SU-DHL-6 (cell line): Measurements from ENCODE around the gene MAPKAPK3.

Experiments
- EZH2phosphoT487 ChIP-seq: fragments of 200-600 bp; sonication (generic), shearing (Covaris generic); conservative IDR thresholded peaks from 2 replicates; pipeline ENCODE4 v1.6.1; 2018; ENCODE audit warnings: mild to moderate bottlenecking, antibody characterized with exemption, low read length, moderate library complexity, mixed read lengths
- TF ChIP-seq, protein P1 (sequence below): fragments of 200-600 bp; sonication (generic); IDR thresholded peaks from one replicate; pipeline ENCODE4 v1.5.1; 2017; ENCODE audit warnings: antibody characterized with exemption, mild to moderate bottlenecking, low read length, moderate library complexity; ENCODE audit not compliant: insufficient read depth, poor library complexity, severe bottlenecking

- TF ChIP-seq, protein P1, sequence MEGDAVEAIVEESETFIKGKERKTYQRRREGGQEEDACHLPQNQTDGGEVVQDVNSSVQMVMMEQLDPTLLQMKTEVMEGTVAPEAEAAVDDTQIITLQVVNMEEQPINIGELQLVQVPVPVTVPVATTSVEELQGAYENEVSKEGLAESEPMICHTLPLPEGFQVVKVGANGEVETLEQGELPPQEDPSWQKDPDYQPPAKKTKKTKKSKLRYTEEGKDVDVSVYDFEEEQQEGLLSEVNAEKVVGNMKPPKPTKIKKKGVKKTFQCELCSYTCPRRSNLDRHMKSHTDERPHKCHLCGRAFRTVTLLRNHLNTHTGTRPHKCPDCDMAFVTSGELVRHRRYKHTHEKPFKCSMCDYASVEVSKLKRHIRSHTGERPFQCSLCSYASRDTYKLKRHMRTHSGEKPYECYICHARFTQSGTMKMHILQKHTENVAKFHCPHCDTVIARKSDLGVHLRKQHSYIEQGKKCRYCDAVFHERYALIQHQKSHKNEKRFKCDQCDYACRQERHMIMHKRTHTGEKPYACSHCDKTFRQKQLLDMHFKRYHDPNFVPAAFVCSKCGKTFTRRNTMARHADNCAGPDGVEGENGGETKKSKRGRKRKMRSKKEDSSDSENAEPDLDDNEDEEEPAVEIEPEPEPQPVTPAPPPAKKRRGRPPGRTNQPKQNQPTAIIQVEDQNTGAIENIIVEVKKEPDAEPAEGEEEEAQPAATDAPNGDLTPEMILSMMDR, result no peak
- TF ChIP-seq EZH2phosphoT487, result no peak
These were observed 4.6 kb upstream of the MAPKAPK3 start for GRCh38 chr3:50612234-50612882.
